Transverse colon (tissue), 3 donors: ENCODE results near the gene THUMPD2.

Source experiments
- EP300 ChIP-seq: sonication (generic); formaldehyde crosslinking; IDR thresholded peaks from one replicate; pipeline ENCODE4 v1.6.1; 2017; ENCODE audit warnings: antibody characterized with exemption, low read depth
- POLR2AphosphoS5 ChIP-seq, 3 donors: sonication (generic); formaldehyde crosslinking; IDR thresholded peaks; one replicate each; pipeline ENCODE4 v1.6.1; 2016; ENCODE audit warnings: antibody characterized with exemption in 3 of 3

- TF ChIP-seq EP300 (no peak), POLR2AphosphoS5 (IDR thresholded peaks at IDR 0.05) (no peak)
Measured at GRCh38 chr2:39730685-39731302, 48.3 kb downstream of the THUMPD2 start.
